Retinal pigment epithelial cell (primary cell): ENCODE data around the gene EMP2.
"Not testable (repeated sequence)": the region's sequence is repeated elsewhere in the genome, so short reads cannot be mapped to it uniquely, and the experiment has no call there.

Experiments used
- DNase-seq: peaks from one replicate; pipeline ENCODE4 v3.0.0-alpha.2; 2010; ENCODE audit warnings: low read depth
- H3K4me3 ChIP-seq: 2 replicates; pipeline ENCODE4 v1.5.1; 2011; ENCODE audit warnings: mild to moderate bottlenecking, low read length, control low read depth, moderate library complexity
- CTCF ChIP-seq: conservative IDR thresholded peaks from 2 replicates; pipeline ENCODE4 v1.5.1; 2011; ENCODE audit warnings: low read depth, low read length, control low read depth, inconsistent platforms

The EMP2 gene

GRCh38 chr16:10538583-10538982 lies 41.8 kb downstream of the EMP2 start:
- H3K4me3 ChIP-seq, result no peak overlapping the region
- TF ChIP-seq CTCF, result no peak
- DNase-seq, result no peak

GRCh38 chr16:10537946-10538345 lies 42.5 kb downstream of the EMP2 start:
- no peak overlapping the region for H3K4me3 ChIP-seq
- DNase-seq, result no peak
- no peak for TF ChIP-seq CTCF

GRCh38 chr16:10536814-10537389 lies 43.5 kb downstream of the EMP2 start:
- H3K4me3 ChIP-seq, result no peak overlapping the region
- no peak for TF ChIP-seq CTCF
- DNase-seq, result no peak

- not testable (repeated sequence) for H3K4me3 ChIP-seq, DNase-seq
Measured at GRCh38 chr16:10536328-10536727, 44.1 kb downstream of the EMP2 start.

GRCh38 chr16:10535461-10535860 lies 44.9 kb downstream of the EMP2 start:
- no peak for DNase-seq
- no peak overlapping the region for H3K4me3 ChIP-seq
- no peak for TF ChIP-seq CTCF

GRCh38 chr16:10534748-10535147 lies 45.6 kb downstream of the EMP2 start:
- DNase-seq, result no peak
- no peak overlapping the region for H3K4me3 ChIP-seq
- no peak for TF ChIP-seq CTCF

GRCh38 chr16:10533612-10534011 lies 46.8 kb downstream of the EMP2 start:
- DNase-seq, H3K4me3 ChIP-seq: not testable (repeated sequence)

- DNase-seq, result no peak
- TF ChIP-seq CTCF, result no peak
- H3K4me3 ChIP-seq, result no peak overlapping the region
Measured at GRCh38 chr16:10531582-10531981, 48.8 kb downstream of the EMP2 start.
